Activated naive CD4-positive, alpha-beta T cell treated with anti-CD3 and anti-CD28 coated beads for 36 hours (primary cell): ENCODE results near the gene ALX4. TPM values are rescaled to one million over a fixed set of nuclear protein-coding genes. Genes with fewer than 3 reads are reported as not detected.

Source experiments
- CTCF ChIA-PET: fragments of 350-600 bp; sonication (Branson Sonifier 250); formaldehyde crosslinking; loops from one replicate; lab custom pipeline; 2021; ENCODE audit warnings: antibody characterized with exemption; lab: Charles Lee
- DNase-seq: peaks from one replicate; pipeline ENCODE4 v3.0.0-alpha.2; 2020
- H3K27ac Mint-ChIP-seq: one replicate; pipeline ENCODE4 v1.8.0; 2021; ENCODE audit warnings: mild to moderate bottlenecking, mixed read lengths
- H3K27me3 Mint-ChIP-seq: one replicate; pipeline ENCODE4 v1.8.0; 2021; ENCODE audit warnings: low read depth, mixed read lengths
- H3K36me3 Mint-ChIP-seq: one replicate; pipeline ENCODE4 v1.8.0; 2021; ENCODE audit warnings: low read depth, mixed read lengths
- H3K4me1 Mint-ChIP-seq: one replicate; pipeline ENCODE4 v1.8.0; 2021; ENCODE audit warnings: low read depth, mixed read lengths
- H3K4me3 Mint-ChIP-seq: one replicate; pipeline ENCODE4 v1.8.0; 2021; ENCODE audit warnings: mild to moderate bottlenecking, moderate library complexity, mixed read lengths
- H3K9me3 Mint-ChIP-seq: one replicate; pipeline ENCODE4 v1.8.0; 2021; ENCODE audit warnings: mixed read lengths
- intact Hi-C: fragments of 100-400 bp; cut with micrococcal nuclease; formaldehyde crosslinking; loops from one replicate; pipeline ENCODE4 v1.15.1; 2023
- total RNA-seq, 2 experiments: library from RNA; stranded (reverse); gene quantifications; one replicate each; pipeline ENCODE4 v1.2.3, GENCODE V29; 2021

Gene ALX4
- total RNA-seq, 2 experiments from 2014 or later = not detected

DNA sequence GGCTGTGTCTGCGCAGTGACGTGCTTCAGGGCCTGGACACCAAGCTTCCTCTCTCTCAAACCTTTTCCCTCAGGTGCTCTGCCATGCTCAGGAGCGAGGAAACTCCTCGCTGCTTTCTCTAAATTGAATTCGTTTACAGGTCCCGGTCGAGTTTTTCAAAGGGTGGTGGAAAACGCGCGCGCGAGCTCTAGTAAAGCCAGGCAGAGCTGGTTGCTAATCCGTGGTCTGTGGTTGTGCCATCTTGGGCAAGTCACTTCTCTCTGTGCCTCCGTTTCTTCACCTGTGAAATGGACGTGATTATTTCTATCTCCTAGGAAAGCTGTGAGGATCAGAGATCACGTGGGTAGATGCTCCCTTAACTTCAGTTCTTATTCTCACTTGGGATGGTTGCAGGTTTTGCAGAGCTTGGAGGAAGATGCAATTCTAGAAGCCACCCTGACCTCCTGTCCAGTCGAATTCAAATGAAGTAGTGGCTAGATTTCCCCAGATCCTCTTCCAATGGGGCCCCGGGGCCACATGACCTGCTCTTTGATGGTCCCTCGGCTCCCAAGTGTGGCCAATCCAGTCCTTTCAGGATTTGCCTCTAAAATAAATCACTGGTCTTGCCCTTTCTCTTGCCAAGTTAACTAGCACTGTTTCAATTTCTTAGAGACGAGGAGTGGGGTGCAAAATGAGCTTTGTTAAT, 10.5 kb upstream of the ALX4 start:
- Mint-ChIP-seq H3K27me3 (peaks cover 82% of the 10 kb centered on the region), H3K9me3 (no peaks in the 10 kb centered on the region), H3K4me1 (peaks cover 13% of the 10 kb centered on the region), H3K4me3 (no peak overlapping the region), H3K27ac (no peak overlapping the region), H3K36me3 (no peaks in the 10 kb centered on the region)
- DNase-seq = no peak
- intact Hi-C loops = no loop called here
- CTCF ChIA-PET = interaction anchor here (0.6 kb wide), 1 partner anchor 680 kb away, joined by 5 read pairs; no protein-coding TSS in a partner anchor

DNA sequence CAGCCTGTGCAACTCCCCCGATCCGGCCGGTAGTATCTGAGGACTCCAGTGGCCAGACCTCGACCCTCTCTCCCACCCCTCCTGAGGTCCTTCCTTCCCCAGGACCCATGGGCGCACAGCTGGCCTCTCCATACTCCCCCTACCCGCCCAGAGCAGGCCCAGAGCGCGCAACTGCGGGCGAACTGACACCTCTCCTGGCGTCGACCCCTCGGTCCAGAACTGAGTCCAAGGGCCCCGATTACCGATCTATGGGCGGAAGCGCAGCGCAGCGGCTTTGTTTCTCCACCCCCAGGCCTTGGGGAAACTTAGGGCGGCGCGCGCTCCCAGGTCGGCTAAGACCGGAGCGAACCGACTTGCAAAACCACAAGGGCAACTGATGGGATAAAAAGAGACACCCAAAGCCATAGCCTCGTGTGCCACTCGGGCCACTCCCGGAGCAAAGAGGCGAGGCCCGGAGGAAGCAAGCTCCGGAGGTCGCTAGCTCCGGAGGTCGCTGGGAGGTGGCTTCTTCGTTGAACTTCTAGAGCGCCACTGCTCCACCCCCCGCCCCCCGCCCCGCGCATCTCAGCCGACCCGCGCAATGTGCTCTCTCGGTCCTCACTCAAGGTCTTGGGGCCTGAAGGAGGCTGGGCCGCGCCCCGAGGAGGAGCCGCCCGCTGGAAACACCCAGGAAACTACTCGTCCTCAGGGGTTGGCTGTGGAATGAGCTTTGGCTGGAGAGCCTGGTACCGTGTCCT, 9.8 kb upstream of the ALX4 start:
- no peaks in the 10 kb centered on the region for H3K9me3 Mint-ChIP-seq
- intact Hi-C loops = loop anchor here (1.0 to 10.0 kb wide), 2 partner anchors 13 to 745 kb away; no protein-coding TSS in a partner anchor
- H3K4me3 Mint-ChIP-seq = no peak overlapping the region
- no peaks in the 10 kb centered on the region for H3K36me3 Mint-ChIP-seq
- H3K4me1 Mint-ChIP-seq = peaks cover 15% of the 10 kb centered on the region
- CTCF ChIA-PET = no interaction called here
- no peak for DNase-seq
- no peak overlapping the region for H3K27ac Mint-ChIP-seq
- peaks cover 83% of the 10 kb centered on the region for H3K27me3 Mint-ChIP-seq

DNA sequence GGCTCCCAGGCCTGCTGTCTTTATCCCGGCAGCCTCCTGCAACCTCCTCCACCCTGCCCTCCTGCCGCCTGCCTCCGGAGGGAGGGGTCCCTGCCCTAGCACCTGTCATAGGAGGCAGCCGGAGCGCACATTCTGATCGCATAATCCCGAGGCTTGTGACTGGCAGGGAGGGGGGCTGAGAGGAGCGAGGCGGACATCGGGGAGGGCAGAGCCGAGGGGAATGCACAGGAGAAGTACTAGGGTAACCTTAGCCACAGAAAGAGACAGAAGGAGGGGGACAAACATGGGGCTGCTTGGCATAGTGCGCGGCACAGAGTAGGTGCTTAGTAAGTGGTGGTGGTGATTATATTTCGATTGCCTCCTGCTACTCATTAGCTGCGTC, 9.2 kb upstream of the ALX4 start:
- no peak overlapping the region for H3K4me3 Mint-ChIP-seq
- no peak for DNase-seq
- no peaks in the 10 kb centered on the region for H3K36me3 Mint-ChIP-seq
- H3K27ac Mint-ChIP-seq = no peak overlapping the region
- intact Hi-C loops = loop anchor here (1.0 to 10.0 kb wide), 2 partner anchors 13 to 744 kb away; no protein-coding TSS in a partner anchor
- peaks cover 15% of the 10 kb centered on the region for H3K4me1 Mint-ChIP-seq
- CTCF ChIA-PET = no interaction called here
- H3K27me3 Mint-ChIP-seq = peaks cover 89% of the 10 kb centered on the region
- H3K9me3 Mint-ChIP-seq = no peaks in the 10 kb centered on the region

DNA sequence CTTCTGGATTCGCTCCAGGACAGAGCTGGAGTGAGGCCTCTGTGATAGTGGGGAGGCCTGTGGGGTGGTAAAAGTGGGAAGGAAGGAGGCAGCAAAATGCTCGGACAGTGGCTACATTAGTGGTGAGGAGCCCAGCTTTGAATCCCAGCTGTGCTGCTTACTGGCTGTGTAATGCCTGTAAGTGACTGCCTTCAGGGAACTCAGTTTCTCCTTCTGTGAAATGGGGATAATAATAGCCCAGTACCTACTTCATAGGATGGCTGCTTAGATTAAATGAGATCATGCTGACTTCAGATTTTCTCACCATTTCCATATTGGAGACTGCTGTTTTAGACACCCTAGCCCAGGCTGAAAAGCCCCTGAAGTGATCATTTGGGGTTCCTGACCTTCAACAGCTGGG, 8.4 kb upstream of the ALX4 start:
- intact Hi-C loops = loop anchor here (10.0 kb wide), 1 partner anchor 744 kb away; no protein-coding TSS in a partner anchor
- H3K36me3 Mint-ChIP-seq = no peaks in the 10 kb centered on the region
- CTCF ChIA-PET = no interaction called here
- H3K27ac Mint-ChIP-seq = no peak overlapping the region
- H3K27me3 Mint-ChIP-seq = peaks cover 92% of the 10 kb centered on the region
- no peaks in the 10 kb centered on the region for H3K9me3 Mint-ChIP-seq
- no peak for DNase-seq
- peaks cover 15% of the 10 kb centered on the region for H3K4me1 Mint-ChIP-seq
- H3K4me3 Mint-ChIP-seq = no peak overlapping the region

DNA sequence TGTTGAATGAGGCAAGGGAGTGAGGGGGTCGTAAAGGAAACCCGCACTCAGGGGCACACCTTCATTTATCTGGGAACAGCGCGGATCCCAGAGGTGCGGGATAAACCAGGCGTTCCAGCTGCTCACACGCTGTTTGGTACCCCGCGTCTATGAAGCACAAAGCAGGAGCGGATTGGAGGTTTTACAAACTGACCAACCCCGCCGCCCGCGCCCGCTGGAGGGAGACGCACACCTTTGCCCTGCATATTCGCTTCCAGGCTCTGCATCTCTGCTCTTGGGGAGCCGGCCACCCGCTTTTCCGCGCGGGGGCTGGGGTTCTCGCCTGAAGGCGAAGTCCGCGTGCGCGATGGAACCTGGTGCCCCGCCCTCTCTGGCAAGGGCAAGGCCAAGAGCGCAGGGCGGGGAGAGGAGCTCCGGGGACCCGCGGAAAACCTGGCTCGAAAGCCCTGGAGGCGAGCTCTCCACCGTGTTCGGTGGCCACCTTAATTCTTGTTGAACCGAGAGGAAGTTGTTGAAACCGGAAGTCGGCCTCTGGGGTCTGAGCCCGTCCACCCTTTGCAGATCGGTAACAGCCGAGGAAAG, 6.8 kb upstream of the ALX4 start:
- intact Hi-C loops = loop anchor here (10.0 kb wide), 1 partner anchor 742 kb away; no protein-coding TSS in a partner anchor
- H3K4me3 Mint-ChIP-seq = peak overlapping the region; percentile 27

DNA sequence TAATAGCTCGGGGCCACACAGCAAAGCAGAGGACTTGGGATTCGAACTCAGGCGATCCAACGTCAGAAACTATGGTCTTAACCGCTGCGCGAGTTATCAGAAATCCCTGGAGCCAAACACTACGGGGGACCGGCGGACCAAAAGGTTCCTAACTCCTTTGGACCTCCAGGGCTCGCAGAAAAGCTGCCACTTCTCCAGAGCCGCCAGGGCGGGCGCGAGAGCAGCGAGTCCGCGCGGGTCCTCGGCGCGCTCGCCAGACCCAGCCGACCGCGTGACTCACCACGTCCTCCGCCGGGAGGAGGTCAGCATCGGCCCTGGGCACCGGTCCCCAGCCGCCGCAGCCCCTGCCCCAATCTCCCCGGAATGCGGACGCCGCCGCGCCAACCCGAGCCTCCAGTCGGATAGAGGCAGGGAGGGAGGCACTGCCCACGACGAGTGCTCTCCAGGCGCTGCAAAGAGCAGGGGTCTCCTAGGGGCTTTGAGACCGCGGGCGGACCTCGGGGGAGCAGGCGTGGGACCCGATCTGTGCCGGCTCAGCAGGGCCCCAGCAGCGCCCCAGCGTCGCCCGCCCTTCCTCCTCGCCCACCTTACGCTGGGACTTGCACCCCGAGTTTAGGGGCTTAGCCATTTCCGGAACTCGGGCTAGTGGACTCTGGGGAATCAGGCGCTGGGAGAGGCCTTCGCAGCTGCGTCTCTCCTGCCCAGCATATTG, 6.2 kb upstream of the ALX4 start:
- Mint-ChIP-seq H3K9me3 (no peaks in the 10 kb centered on the region), H3K4me3 (no peak overlapping the region), H3K27ac (no peak overlapping the region), H3K27me3 (peaks cover 93% of the 10 kb centered on the region), H3K36me3 (no peaks in the 10 kb centered on the region), H3K4me1 (peaks cover 15% of the 10 kb centered on the region)
- intact Hi-C loops = loop anchor here (10.0 kb wide), 1 partner anchor 741 kb away; no protein-coding TSS in a partner anchor
- CTCF ChIA-PET = interaction anchor here (0.5 to 0.8 kb wide), 2 partner anchors 73 to 222 kb away, joined by 3 read pairs; no protein-coding TSS in a partner anchor
- DNase-seq = no peak

More for the DNA sequence above, 6.8 kb upstream of the ALX4 start:
- DNase-seq = no peak
- H3K27me3 Mint-ChIP-seq = peaks cover 93% of the 10 kb centered on the region
- H3K4me1 Mint-ChIP-seq = peaks cover 15% of the 10 kb centered on the region
- H3K27ac Mint-ChIP-seq = no peak overlapping the region
- no peaks in the 10 kb centered on the region for H3K9me3 Mint-ChIP-seq
- no peaks in the 10 kb centered on the region for H3K36me3 Mint-ChIP-seq
- CTCF ChIA-PET = interaction anchor here (0.8 kb wide), 1 partner anchor 223 kb away, joined by 3 read pairs; no protein-coding TSS in a partner anchor

DNA sequence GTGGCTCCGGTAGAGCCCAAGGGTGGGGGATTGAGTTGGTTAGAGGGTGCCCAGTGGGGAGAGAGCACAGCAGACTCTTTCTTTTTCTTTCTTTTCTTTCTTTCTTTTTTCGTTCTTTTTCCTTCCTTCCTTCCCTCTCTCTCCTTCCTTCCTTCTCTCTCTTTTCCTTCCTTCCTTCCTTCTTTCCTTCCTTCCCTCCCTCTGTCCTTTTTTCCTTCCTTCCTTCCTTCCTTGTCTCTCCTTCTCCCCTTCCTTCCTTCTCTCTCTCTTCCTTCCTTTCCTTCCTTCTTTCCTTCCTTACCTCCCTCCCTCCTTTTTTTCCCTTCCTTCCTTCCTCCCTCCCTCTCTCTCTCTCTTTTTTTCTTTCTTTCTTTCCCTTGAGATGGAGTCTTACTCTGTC, 4.8 kb upstream of the ALX4 start:
- Mint-ChIP-seq H3K27me3 (peaks cover 91% of the 10 kb centered on the region), H3K4me3 (no peak overlapping the region), H3K36me3 (no peaks in the 10 kb centered on the region), H3K9me3 (no peaks in the 10 kb centered on the region), H3K4me1 (peaks cover 13% of the 10 kb centered on the region), H3K27ac (no peak overlapping the region)
- CTCF ChIA-PET = interaction anchor here (0.6 kb wide), 1 partner anchor 250 kb away, joined by 5 read pairs; no protein-coding TSS in a partner anchor
- intact Hi-C loops = loop anchor here (10.0 kb wide), 1 partner anchor 740 kb away; no protein-coding TSS in a partner anchor
- DNase-seq = no peak

DNA sequence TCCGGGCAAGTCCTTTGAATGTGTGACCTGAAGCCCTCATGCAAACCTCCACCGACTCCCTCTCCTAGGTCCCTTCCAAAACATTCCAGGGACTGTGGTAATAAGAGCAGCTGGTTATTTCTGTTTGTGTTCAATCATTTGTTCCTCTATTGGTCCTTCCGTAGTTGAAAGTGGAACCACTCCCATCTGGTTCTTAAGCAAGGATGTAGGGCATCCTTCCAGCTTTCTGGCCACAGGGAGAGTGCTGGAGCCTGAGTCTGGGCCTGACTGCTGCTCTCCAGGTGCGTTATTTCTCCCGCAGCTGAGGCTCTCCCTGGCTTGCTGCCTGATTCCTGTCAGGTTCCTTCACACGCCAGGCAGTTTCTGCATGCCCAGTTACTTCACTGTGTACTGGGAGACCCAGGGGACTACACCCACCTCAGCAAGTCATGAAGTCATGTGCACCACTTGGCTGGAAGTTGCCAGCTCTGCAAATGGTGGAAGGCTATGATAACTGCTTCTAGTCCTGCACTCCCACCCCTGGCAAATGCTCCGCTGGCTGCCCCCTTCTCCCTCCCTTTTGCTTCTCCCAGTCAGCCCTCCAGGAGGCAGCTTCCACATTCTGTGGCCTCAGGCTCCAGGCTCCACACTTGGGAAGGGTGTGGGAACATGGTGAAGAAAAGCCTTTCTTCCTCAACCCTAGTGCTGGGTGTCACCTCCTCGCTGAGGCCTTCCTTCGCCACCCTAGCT, 4.0 kb upstream of the ALX4 start:
- intact Hi-C loops = loop anchor here (10.0 kb wide), 1 partner anchor 739 kb away; no protein-coding TSS in a partner anchor
- Mint-ChIP-seq H3K4me1 (peaks cover 10% of the 10 kb centered on the region), H3K27me3 (peaks cover 88% of the 10 kb centered on the region), H3K9me3 (no peaks in the 10 kb centered on the region), H3K27ac (no peak overlapping the region), H3K36me3 (no peaks in the 10 kb centered on the region), H3K4me3 (no peak overlapping the region)
- DNase-seq = no peak
- CTCF ChIA-PET = interaction anchor here (0.7 kb wide), 1 partner anchor 166 kb away, joined by 3 read pairs; no protein-coding TSS in a partner anchor

DNA sequence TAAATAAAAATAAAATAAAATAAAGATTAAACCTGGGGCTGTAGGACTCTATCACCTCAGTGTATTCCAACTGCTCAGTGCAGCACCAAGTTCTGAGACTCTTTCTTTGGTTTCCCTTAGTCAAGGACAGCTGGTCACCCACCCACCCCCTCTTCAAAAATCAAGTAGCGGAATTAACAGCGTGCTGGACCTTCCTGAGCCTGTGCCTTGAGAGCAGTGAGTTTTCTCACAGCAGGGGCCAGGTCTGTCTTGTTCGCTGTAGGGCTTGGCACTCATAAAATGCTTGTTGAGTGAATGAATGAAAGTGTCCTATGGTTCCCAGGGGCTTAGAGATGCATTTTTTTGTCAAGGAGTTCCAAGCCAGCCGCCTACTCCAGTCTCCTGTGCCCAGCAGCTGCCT, 2.9 kb upstream of the ALX4 start:
- Mint-ChIP-seq H3K4me3 (no peak overlapping the region), H3K36me3 (no peaks in the 10 kb centered on the region), H3K27me3 (peaks cover 87% of the 10 kb centered on the region), H3K4me1 (peaks cover 10% of the 10 kb centered on the region), H3K9me3 (no peaks in the 10 kb centered on the region), H3K27ac (no peak overlapping the region)
- no peak for DNase-seq
- CTCF ChIA-PET = no interaction called here
- intact Hi-C loops = loop anchor here (10.0 kb wide), 1 partner anchor 738 kb away; no protein-coding TSS in a partner anchor

DNA sequence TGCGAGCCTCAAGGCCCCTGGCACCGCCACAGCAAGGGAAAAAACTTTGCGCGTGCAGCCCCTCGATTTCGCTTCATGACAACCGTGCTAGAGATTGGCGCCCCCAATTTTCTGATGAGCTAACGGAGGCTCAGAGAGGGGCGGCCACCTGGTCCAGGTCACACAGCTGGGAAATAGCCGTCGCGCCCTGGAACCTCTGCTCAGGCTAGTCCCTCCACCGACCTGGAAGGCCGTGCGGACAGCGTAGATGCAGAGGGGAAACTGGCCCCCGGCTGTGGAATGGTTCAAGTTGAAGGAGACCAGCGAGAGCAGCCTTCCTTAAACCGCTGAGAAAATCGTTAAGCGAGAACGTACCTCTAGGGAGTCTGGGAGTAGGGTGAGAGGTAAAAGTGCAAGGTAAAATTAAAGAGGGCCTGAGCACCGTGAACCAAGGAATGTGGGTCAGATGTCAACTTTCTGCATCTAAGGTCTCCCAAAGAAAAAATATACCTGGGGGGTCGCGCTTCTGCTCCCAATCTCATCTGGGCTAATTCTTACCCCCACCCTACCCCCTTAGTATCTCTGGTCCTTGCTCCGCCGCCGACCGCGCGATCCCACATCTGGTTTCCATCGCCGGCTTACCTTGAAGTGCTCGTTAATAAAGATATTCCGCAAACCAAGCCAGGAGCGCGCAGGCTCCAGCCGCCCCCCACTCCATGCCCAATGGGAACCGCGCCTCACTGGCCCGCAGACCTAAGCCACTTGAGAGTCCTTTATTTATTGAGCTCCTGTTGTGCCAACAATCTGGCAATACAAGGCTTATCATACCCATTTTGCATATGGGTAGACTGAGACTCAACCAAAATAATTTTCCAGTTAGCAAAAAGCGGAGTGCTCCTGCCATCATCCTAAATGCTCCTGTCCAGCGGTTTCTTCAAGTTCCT, 1.7 kb upstream of the ALX4 start:
- intact Hi-C loops = loop anchor here (10.0 kb wide), 1 partner anchor 737 kb away; no protein-coding TSS in a partner anchor
- Mint-ChIP-seq H3K4me1 (peaks cover 11% of the 10 kb centered on the region), H3K27ac (no peak overlapping the region), H3K36me3 (no peaks in the 10 kb centered on the region), H3K27me3 (peaks cover 85% of the 10 kb centered on the region), H3K4me3 (no peak overlapping the region), H3K9me3 (no peaks in the 10 kb centered on the region)
- no peak for DNase-seq
- CTCF ChIA-PET = no interaction called here
